Suprapubic skin (tissue), 4 donors: ENCODE data around the gene TOM1L2. TPM values are rescaled to one million over a fixed set of nuclear protein-coding genes. Genes with fewer than 3 reads are reported as not detected.
A peak's percentile ranks its signal among the peaks of the same experiment; 100 is the strongest.

Experiments
- DNase-seq, 2 donors: peaks; one replicate each; pipeline ENCODE4 v3.0.0-alpha.2; 2019; ENCODE audit warnings: low spot score in 2 of 2
- H3K27ac ChIP-seq: fragments of 200-600 bp; sonication (generic); one replicate; pipeline ENCODE4 v1.5.1; 2019
- H3K27me3 ChIP-seq: fragments of 200-600 bp; sonication (generic); one replicate; pipeline ENCODE4 v1.5.1; 2019
- H3K36me3 ChIP-seq: fragments of 200-600 bp; sonication (generic); one replicate; pipeline ENCODE4 v1.5.1; 2019
- H3K4me1 ChIP-seq: fragments of 200-600 bp; sonication (generic); one replicate; pipeline ENCODE4 v1.5.1; 2019
- H3K4me3 ChIP-seq: fragments of 200-600 bp; sonication (generic); one replicate; pipeline ENCODE4 v1.5.1; 2019; ENCODE audit warnings: mild to moderate bottlenecking
- H3K9me3 ChIP-seq: fragments of 200-600 bp; sonication (generic); one replicate; pipeline ENCODE4 v1.5.1; 2019
- CTCF ChIP-seq, 2 donors: fragments of 200-600 bp in 1 of 2; fragments of 450-650 bp in 1 of 2; sonication (generic) in 1 of 2; IDR thresholded peaks; one replicate each; pipeline ENCODE4 v1.5.1; 2016 to 2019; ENCODE audit warnings: antibody characterized with exemption in 2 of 2, mild to moderate bottlenecking in 1 of 2, moderate library complexity in 1 of 2
- EP300 ChIP-seq: sonication (generic); formaldehyde crosslinking; IDR thresholded peaks from one replicate; pipeline ENCODE4 v1.6.1; 2017; ENCODE audit warnings: antibody characterized with exemption
- POLR2A ChIP-seq, 2 donors: fragments of 450-650 bp; IDR thresholded peaks; one replicate each; pipeline ENCODE4 v1.6.1; 2017; ENCODE audit warnings: antibody characterized with exemption in 2 of 2, mild to moderate bottlenecking in 2 of 2, moderate library complexity in 2 of 2
- POLR2AphosphoS5 ChIP-seq, 3 donors: sonication (generic); formaldehyde crosslinking; IDR thresholded peaks; one replicate each; pipeline ENCODE4 v1.6.1; 2017; ENCODE audit warnings: antibody characterized with exemption in 3 of 3
- WGBS: methylation state at CpG from one replicate; pipeline ENCODE4 v1.1.5; 2018; 5-methylcytosine and 5-hydroxymethylcytosine counted together
- total RNA-seq, 4 donors: library from RNA; depleted of rRNA; stranded (reverse); fragments of >200 nt; gene quantifications; one replicate each; pipeline ENCODE4 v1.1.0, GENCODE V29; 2016

TOM1L2 gene
- total RNA-seq, 4 donors from 2014 or later: 128 to 259 (median 162) TPM

DNA sequence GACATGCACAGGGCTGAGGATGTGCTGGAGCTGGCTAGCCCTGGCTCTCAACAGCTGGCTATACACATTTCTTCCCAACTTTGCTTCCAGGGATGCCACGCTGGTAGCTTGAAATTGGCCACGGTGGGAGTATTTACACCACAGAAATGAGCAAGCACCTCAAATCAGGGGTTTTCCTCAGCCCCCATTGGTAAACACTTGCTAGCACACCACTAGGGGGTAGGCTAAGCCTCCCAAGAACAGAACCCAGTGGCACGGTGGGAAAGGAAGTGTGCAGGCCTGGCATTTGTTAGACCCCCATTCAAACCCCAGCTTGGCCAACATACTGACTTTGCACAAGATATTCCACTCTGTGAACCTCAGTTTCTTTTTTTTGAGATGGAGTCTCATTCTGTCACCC is 13.4 kb upstream of the TOM1L2 start:
- 72% methylated on average over 3 of the region's 3 CpGs for WGBS
- TF ChIP-seq POLR2AphosphoS5 (IDR thresholded peaks at IDR 0.05): no peak
- TF ChIP-seq EP300: no peak
- no peak for TF ChIP-seq POLR2A (IDR thresholded peaks at IDR 0.05)
- no peak for TF ChIP-seq CTCF (IDR thresholded peaks at IDR 0.05)
- H3K27ac ChIP-seq: no peak overlapping the region

DNA sequence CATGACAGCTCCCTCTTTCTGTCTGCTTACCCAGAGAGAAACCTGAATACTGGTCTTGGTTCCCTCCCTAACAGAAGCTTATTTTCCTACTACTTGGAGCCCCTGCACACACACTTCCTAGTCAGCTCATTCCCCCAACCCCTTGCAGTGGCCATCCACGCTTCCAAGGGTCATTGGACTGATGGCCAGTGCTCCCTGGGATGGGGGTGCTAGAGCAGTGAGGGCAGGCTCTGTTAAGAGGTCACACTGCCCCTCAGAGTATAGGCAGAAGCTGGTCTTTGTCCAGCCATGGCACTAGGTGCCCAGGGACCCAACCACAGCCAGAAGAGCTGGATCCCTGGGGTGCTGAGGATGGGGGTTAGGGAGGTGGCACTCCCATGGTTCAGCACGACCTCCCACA is 13.0 kb upstream of the TOM1L2 start:
- 87% methylated on average over 2 of the region's 2 CpGs for WGBS
- no peaks in the 10 kb centered on the region for H3K9me3 ChIP-seq
- H3K27me3 ChIP-seq: no peaks in the 10 kb centered on the region
- H3K4me1 ChIP-seq: peaks cover 13% of the 10 kb centered on the region
- TF ChIP-seq EP300 (no peak), POLR2AphosphoS5 (IDR thresholded peaks at IDR 0.05) (no peak), POLR2A (IDR thresholded peaks at IDR 0.05) (no peak), CTCF (IDR thresholded peaks at IDR 0.05) (no peak)
- no peak for DNase-seq
- H3K27ac ChIP-seq: no peak overlapping the region
- H3K4me3 ChIP-seq: no peak overlapping the region
- H3K36me3 ChIP-seq: no peaks in the 10 kb centered on the region

More for the DNA sequence above, 13.4 kb upstream of the TOM1L2 start:
- no peak for DNase-seq
- Histone ChIP-seq H3K36me3 (no peaks in the 10 kb centered on the region), H3K27me3 (no peaks in the 10 kb centered on the region), H3K4me1 (peaks cover 16% of the 10 kb centered on the region), H3K4me3 (no peak overlapping the region), H3K9me3 (no peaks in the 10 kb centered on the region)

DNA sequence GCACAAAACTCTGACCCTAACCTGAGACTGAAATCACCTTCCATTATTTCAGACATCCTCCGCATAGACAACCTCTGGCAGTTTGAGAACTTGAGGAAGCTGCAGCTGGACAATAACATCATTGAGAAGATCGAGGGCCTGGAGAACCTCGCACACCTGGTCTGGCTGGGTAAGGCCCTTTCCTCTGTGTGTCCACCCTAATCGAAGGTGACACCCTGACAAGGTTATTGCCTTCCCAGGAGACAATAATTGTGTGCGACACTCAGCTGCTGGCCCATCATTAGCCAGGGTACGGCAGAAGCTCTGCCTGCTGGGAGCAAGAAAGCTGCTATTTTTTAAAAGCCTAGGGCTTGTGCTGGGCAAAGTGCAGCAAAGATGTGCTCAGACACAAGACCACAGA is 11.6 kb upstream of the TOM1L2 start:
- Histone ChIP-seq H3K27me3 (no peaks in the 10 kb centered on the region), H3K9me3 (no peaks in the 10 kb centered on the region), H3K4me1 (peaks cover 14% of the 10 kb centered on the region), H3K36me3 (no peaks in the 10 kb centered on the region), H3K4me3 (no peak overlapping the region), H3K27ac (peak overlapping the region; percentile 75)
- TF ChIP-seq EP300 (no peak), POLR2A (IDR thresholded peaks at IDR 0.05) (no peak), POLR2AphosphoS5 (IDR thresholded peaks at IDR 0.05) (no peak), CTCF (IDR thresholded peaks at IDR 0.05) (no peak)
- 89% methylated on average over 4 of the region's 6 CpGs for WGBS
- no peak for DNase-seq

GRCh38 chr17:17983376-17983775 is 11.2 kb upstream of the TOM1L2 start:
- H3K4me3 ChIP-seq: no peak overlapping the region
- DNase-seq: no peak
- H3K9me3 ChIP-seq: no peaks in the 10 kb centered on the region
- H3K27ac ChIP-seq: peak overlapping the region; percentile 75
- H3K36me3 ChIP-seq: no peaks in the 10 kb centered on the region
- H3K4me1 ChIP-seq: peaks cover 17% of the 10 kb centered on the region
- TF ChIP-seq POLR2A (IDR thresholded peaks at IDR 0.05) (no peak), POLR2AphosphoS5 (IDR thresholded peaks at IDR 0.05) (peak in 1 of 3 donors; percentile 52)
- H3K27me3 ChIP-seq: no peaks in the 10 kb centered on the region
- WGBS: 87% methylated on average over 6 of the region's 6 CpGs

- Histone ChIP-seq H3K4me1 (peaks cover 18% of the 10 kb centered on the region), H3K27me3 (no peaks in the 10 kb centered on the region), H3K27ac (peak overlapping the region; percentile 75), H3K9me3 (no peaks in the 10 kb centered on the region), H3K36me3 (no peaks in the 10 kb centered on the region), H3K4me3 (no peak overlapping the region)
- 80% methylated on average over 9 of the region's 9 CpGs for WGBS
- no peak for TF ChIP-seq CTCF (IDR thresholded peaks at IDR 0.05)
- no peak for TF ChIP-seq POLR2AphosphoS5 (IDR thresholded peaks at IDR 0.05)
- no peak for TF ChIP-seq POLR2A (IDR thresholded peaks at IDR 0.05)
- TF ChIP-seq EP300: no peak
- no peak for DNase-seq
These were observed 10.6 kb upstream of the TOM1L2 start for GRCh38 chr17:17982801-17983200.

DNA sequence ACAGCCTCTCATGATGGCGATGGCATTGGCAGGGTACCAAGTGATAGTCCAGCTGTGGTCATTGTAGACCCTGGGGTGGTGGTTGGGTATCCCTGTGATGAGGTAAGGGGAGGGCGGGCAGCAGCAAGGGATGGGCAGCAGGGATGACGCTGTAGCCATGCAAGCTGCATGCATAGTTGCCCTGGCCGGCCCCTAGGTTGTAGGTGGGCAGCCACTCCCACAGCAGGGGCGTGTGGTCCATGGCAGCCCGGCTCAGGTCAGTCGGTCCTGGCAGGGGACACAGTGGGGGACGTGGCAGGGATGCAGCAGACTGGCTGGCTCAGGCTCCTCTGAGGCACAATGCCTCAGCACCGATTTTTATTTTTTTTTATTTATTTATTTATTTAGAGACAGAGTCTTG is 9.1 kb upstream of the TOM1L2 start:
- TF ChIP-seq POLR2A (IDR thresholded peaks at IDR 0.05): no peak
- TF ChIP-seq EP300: no peak
- no peak for TF ChIP-seq POLR2AphosphoS5 (IDR thresholded peaks at IDR 0.05)
- no peak for TF ChIP-seq CTCF (IDR thresholded peaks at IDR 0.05)
- DNase-seq: no peak
- 88% methylated on average over 9 of the region's 9 CpGs for WGBS
- Histone ChIP-seq H3K36me3 (no peaks in the 10 kb centered on the region), H3K4me1 (peaks cover 18% of the 10 kb centered on the region), H3K4me3 (no peak overlapping the region), H3K27ac (no peak overlapping the region), H3K27me3 (no peaks in the 10 kb centered on the region), H3K9me3 (no peaks in the 10 kb centered on the region)
